HG03095 (cell line): ENCODE results near the gene SMYD4.
"Not testable (repeated sequence)": the region's sequence is repeated elsewhere in the genome, so short reads cannot be mapped to it uniquely, and the experiment has no call there.

Experiments
- ATAC-seq: cut with Tn5 transposase; IDR thresholded peaks from one replicate; pipeline ENCODE4 v1.9.1; 2021; ENCODE audit warnings: moderate library complexity; ENCODE audit not compliant: unreplicated experiment

Gene SMYD4

GRCh38 chr17:1755252-1755826, 74.4 kb downstream of the SMYD4 start:
- no peak for ATAC-seq

- no peak for ATAC-seq
These were observed 75.1 kb downstream of the SMYD4 start for GRCh38 chr17:1754430-1755112.

- ATAC-seq: no peak
These were observed 75.8 kb downstream of the SMYD4 start for GRCh38 chr17:1753767-1754429.

GRCh38 chr17:1752425-1753262, 77.1 kb downstream of the SMYD4 start:
- no peak for ATAC-seq

- ATAC-seq: no peak
These were observed 79.1 kb downstream of the SMYD4 start for GRCh38 chr17:1750628-1751027.

- no peak for ATAC-seq
These were observed 82.6 kb downstream of the SMYD4 start for GRCh38 chr17:1746975-1747543.

GRCh38 chr17:1745513-1746020, 84.1 kb downstream of the SMYD4 start:
- ATAC-seq: no peak

GRCh38 chr17:1744551-1745512, 84.9 kb downstream of the SMYD4 start:
- ATAC-seq: no peak

GRCh38 chr17:1743088-1743439, 86.6 kb downstream of the SMYD4 start:
- no peak for ATAC-seq

- ATAC-seq: no peak
These were observed 87.2 kb downstream of the SMYD4 start, which contains the start of gene SERPINF2 for GRCh38 chr17:1742371-1743087. TSS of gene SERPINF2 (plus strand) at chr17:1742871. CDS start at chr17:1744996, 2,125 bp downstream.

GRCh38 chr17:1741899-1742298, 87.8 kb downstream of the SMYD4 start:
- not testable (repeated sequence) for ATAC-seq

- ATAC-seq: no peak
These were observed 92.0 kb downstream of the SMYD4 start for GRCh38 chr17:1737531-1738291.

- no peak for ATAC-seq
These were observed 93.1 kb downstream of the SMYD4 start for GRCh38 chr17:1736348-1737281.

GRCh38 chr17:1735834-1736347, 93.8 kb downstream of the SMYD4 start:
- no peak for ATAC-seq

- ATAC-seq: no peak
These were observed 94.3 kb downstream of the SMYD4 start for GRCh38 chr17:1735418-1735817.

- no peak for ATAC-seq
These were observed 95.9 kb downstream of the SMYD4 start for GRCh38 chr17:1733759-1734158.

- ATAC-seq: no peak
These were observed 96.8 kb downstream of the SMYD4 start for GRCh38 chr17:1732833-1733321.
